Right kidney (tissue), 1 donor: ENCODE results near the gene ARID5A.

Experiments used
- DNase-seq: peaks from one replicate; pipeline ENCODE4 v3.0.0-alpha.2; 2016

ARID5A gene

GRCh38 chr2:96601382-96602292, 65.1 kb downstream of the ARID5A start:
- no peak for DNase-seq
